Activated naive CD4-positive, alpha-beta T cell (primary cell): ENCODE data around the gene TWIST1.

ENCODE experiments used
- DNase-seq, 4 experiments: peaks; one replicate each; lab custom pipeline; 2025; lab: John Stamatoyannopoulos, UW

The TWIST1 gene

DNA sequence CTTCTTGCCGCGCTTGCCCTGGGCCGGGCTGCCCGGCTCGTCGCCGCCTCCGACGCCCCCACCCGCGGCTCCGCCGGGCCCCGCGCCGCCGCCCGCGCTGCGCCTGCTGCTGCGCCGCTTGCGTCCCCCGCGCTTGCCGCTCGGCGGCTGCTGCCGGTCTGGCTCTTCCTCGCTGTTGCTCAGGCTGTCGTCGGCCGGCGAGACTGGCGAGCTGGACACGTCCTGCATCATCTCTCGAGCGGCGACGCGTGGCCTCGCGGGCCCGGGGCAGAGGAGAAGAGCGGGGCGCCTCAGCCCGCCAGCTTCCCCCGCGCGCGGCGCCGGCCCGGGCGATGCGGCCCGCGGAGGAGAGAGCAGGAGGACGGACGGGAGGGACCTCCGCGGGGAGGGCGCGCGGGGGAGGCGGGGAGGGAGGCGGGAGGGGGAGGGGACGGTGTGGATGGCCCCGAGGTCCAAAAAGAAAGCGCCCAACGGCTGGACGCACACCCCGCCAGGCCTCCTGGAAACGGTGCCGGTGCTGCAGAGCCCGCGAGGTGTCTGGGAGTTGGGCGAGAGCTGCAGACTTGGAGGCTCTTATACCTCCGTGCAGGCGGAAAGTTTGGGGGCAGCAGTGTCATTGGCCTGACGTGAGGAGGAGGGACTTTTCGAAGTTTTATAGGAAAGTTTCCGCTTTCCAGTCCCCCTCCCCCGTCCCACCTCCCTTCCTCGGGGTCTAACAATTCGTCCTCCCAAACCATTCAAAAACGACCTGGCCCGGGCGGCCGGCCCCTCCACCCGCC is at the start of gene TWIST1:
TWIST1 (minus strand) TSS at position 546 of the 779 bp plus-strand sequence; CDS start at position 231, 315 bp downstream.
- DNase-seq: no peak

DNA sequence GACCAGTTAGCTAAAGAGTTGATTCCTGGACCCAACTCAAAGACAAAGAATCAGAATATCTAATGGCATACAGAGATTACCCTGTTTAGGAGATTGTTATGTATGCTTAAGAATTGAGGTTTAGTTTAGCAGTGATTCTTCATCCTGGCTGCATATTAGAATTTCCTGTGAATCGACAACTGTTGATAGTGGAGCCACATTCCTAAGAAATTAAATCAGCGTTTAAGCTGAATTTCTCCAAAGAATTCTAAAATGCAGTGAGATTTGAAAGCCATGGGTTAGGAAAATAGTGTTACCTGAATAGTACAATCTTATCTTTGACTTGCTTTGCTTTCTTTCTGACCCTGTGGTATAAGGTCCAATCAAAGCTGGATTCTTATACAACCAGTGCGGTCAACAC is 44.2 kb upstream of the TWIST1 start:
- no peak for DNase-seq

DNA sequence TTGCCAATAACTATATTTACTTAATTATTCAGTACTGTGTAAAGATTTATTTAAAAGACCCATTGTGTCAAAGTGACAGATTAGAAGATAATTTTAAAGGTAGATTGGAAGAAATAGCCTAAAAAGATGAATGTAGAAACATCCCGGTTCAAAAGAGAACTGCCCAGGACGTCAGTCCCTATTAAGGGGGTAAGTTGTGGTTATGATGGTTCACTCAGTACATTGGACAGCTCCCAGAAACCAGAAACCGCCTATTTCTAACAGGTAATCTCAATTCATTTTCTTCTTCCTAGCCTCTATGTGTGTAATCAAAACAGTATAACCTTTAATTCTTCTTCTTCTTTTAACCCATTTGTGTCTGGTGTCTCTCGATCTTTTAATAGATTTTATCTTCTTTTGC is 29.3 kb upstream of the TWIST1 start:
- no peak for DNase-seq

- no peak for DNase-seq
Measured at GRCh38 chr7:19145434-19146115, 28.1 kb upstream of the TWIST1 start.

DNA sequence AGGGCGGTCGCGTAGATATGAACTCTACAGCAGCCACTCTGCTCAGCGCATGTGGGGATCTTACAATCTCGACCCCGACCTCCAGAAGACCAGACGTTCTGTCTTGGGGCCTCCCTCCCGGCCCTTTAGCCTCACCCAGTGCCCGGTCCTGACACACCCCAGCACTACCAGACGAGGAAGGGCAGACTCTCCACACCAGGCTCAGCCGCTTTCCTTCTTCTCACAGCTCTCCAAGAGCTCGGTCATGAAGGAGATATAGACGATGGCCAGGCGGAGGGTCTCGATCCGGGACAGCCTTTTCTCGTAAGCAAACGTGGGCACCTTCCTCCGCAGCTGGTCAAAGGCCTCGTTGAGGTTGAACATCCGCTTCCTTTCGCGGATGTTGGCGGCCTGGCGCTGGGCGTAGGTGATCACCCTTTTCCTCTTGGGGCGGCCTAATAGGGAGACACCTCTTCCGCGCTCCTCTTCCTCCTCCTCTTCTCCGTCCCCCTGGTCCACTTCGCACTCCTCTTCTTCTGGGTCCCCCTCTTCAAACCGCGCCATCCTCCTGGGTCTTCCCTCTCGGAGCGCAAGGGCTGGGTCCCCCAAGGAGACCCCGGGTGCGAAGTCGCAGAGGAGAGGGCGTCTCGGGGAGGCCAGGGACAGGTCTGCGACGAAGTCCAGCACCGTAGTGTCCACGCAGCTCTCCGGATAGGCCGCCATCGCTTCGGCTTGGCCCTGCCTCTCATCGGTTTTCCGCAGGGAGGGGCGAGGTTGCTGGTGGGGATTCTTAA is 27.4 kb upstream of the TWIST1 start, which contains the start of gene FERD3L:
FERD3L (minus strand) TSS at position 761 of the 773 bp plus-strand sequence; CDS start at position 702, 59 bp downstream.
- no peak for DNase-seq

GRCh38 chr7:19143881-19144574 is 26.6 kb upstream of the TWIST1 start:
- DNase-seq: no peak

DNA sequence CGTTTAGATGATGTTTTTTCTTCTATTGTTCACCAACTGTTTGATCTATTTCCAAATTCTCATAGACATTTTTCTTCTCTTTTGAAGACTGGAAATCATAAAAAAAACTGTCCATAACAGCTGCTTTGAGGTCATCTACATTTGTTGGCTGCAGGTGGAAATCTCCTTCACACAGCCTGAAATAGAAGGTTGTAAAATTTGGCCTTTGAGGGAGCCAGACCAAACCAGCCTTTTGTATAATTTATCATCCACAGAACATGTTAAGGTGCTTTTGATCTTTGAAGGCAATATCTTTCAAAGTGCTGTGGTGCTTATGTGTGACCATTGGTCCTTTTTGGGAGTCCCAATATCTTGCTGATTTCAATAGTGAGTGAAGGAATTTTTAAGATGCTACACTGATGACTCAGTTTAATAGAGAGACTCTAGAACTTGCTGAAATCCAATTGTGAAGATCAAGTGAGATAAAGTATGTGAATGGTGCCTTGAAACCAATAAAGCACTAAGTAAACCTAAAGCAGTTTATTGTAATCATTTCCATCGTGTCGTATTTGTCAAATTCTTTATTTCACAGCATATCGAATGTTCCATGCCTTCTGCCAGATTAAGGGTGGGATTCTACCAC is 22.4 kb upstream of the TWIST1 start:
- no peak for DNase-seq

- DNase-seq: no peak
Measured at GRCh38 chr7:19133886-19134285, 16.4 kb upstream of the TWIST1 start.

DNA sequence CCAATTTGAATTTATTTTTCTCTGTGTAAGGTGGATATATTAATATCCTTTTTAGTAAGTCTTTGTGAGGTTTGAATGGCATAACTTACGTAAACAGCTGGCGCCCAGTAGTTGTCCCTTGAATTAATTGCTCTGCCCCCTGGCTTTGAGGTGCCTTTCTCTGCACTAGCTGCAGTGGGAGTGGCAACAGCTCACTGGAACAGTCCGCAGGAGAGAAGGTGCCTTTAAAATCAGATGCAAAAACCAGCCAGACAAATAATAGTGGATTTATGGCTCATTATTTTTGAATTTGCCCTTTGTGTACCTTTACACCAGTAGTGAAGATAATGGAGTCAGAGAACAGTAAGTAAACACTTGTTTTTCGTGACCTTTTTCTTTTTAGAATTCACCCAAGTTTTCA is 16.0 kb upstream of the TWIST1 start:
- no peak for DNase-seq

GRCh38 chr7:19128856-19129255 is 11.4 kb upstream of the TWIST1 start:
- DNase-seq: no peak

GRCh38 chr7:19121977-19122588 is 4.6 kb upstream of the TWIST1 start:
- no peak for DNase-seq

DNA sequence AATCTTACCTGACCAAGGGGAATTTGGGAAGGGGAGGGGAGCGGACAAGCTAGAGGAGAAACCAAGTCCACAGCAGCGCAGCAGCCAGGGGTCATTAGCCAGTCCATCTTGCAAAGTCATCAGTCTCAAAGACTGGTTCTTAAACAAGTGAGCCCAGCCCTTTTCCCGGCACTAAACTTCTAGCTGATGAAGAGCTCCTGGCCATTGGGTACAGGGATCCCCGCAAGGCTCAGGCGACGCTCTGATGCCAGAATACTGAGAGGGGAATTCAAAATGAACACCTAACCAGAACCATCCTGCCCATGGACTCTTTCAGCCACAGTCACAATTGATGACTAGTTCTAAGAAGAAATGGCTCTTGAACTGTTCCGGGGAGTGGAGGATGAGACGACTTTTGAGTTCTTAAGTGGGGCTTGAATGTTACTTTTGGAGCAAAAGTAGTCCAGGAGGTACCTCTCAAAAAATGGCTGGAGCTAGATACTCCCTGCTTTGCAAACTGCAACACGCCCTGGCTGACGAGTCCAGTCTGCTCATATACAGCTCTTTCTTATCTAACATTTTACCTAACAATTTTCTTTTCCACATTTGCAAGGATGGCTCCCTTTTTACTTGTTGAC is 2.5 kb upstream of the TWIST1 start:
- no peak for DNase-seq

- DNase-seq: no peak
Measured at GRCh38 chr7:19119372-19119771, 1.9 kb upstream of the TWIST1 start.

GRCh38 chr7:19118636-19119371 is 1.4 kb upstream of the TWIST1 start:
- no peak for DNase-seq

DNA sequence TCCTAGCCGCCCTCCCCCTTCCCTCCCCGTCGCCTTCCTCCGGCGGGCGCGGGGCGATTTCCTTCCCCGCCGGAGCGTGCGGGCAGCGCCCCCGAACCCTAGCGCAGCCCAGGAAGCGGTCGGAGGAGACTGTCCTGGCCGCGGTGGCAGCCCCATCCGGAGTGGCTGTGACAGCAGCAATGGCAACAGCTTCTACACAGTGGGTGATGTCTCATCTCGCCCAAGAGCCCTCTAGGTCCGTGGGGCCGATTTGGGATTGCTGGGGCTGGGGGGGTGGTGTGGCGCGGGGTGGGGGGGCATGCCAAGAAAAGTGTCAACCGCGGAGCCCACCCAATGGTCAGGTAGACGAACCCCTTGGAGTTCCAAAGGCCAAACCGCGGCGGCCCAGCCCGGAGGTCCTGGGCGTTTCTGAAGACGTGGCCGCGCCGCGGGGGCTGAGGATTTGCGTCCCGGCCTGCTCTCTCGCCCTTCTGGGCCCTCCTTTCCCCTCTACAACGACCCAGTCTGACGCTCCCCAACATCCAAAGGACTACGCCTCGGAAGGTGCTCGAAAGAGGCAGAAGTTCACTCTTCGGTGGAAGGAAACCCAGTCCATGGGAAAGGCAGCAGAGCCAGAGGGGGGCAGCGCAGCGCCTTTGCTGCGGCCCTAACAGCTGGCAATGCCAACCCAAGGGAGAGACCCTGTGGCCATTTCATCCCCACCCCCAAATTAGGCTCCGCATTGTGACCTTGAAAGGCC is 603 bp upstream of the TWIST1 start:
- no peak for DNase-seq

DNA sequence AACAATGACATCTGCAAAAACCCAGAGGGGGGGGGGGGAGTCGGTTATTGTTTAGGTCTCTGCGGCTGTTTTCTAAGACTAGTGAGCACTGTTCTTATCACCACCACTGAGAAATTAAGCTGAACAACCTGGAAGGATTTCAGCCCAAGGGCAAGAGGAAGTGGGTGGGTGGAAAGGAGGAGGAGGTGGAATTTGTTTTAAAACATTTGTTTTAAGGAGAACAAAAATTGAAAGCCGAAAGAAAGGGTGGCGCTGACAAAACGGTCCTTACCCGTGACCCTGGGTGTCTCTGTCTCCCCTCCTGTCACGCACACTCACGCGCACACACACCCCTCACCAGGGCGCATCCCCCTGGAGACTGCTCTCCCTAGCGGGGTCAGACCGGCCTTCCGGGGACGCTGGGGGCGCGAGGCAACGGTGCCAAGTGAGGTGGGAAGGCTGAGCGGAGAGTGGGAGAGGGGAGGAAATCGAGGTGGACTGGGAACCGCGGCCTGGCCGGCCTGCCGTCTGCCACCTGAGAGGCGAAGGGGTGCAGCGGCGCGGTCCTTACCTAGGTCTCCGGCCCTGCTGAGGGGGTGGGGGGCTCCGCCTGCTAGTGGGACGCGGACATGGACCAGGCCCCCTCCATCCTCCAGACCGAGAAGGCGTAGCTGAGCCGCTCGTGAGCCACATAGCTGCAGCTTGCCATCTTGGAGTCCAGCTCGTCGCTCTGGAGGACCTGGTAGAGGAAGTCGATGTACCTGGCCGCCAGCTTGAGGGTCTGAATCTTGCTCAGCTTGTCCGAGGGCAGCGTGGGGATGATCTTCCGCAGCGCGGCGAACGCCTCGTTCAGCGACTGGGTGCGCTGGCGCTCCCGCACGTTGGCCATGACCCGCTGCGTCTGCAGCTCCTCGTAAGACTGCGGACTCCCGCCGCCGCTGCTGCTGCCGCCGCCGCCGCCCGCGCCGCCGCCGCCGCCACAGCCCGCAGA is 1.0 kb downstream of the TWIST1 start:
- DNase-seq: no peak

- no peak for DNase-seq
Measured at GRCh38 chr7:19114551-19114855, 2.9 kb downstream of the TWIST1 start.

DNA sequence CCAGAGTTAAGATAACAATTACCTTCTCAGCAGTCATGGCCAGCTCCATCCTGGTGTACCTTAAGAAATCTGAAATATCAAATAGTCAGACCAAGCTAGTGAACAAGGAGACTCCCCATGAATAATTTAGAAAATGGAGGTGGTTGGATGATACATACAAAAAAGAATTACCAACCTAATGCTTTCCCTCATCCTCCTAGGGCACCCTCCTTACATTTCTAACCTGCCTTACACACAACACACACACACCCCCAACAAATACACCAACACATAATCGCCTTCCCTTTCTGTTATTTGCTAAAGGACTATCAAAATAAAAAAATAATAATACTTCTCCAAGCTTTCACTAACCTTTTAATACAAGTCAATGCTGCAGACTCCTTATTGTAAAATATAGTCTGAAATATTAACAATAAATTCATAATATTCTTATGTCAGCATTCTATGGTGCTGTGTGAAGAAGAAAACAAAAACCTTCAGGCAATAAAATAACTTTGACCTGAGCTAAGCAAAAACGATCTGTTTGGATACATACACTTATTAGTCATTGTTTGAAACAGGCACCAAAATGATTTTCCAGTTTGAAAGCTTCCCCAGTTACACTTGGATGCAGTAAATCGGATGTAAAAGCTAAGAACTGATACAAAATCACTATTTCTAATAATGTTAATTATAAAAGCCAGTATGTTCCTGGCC is 3.4 kb downstream of the TWIST1 start:
- DNase-seq: no peak
